ACC112 (cell line): ENCODE data around the gene MCFD2.
"Not testable (repeated sequence)": the region's sequence is repeated elsewhere in the genome, so short reads cannot be mapped to it uniquely, and the experiment has no call there.

Experiments used
- H2AFZ ChIP-seq: fragments of 200-600 bp; sonication (generic); one replicate; pipeline ENCODE4 v1.6.0; 2017; ENCODE audit warnings: antibody characterized with exemption, low read length; ENCODE audit not compliant: unreplicated experiment
- H3K27ac ChIP-seq: fragments of 200-600 bp; sonication (generic); 2 replicates; pipeline ENCODE4 v1.5.1; 2014; ENCODE audit warnings: low read depth, mild to moderate bottlenecking, antibody characterized with exemption, low read length, moderate library complexity
- H3K27me3 ChIP-seq: fragments of 200-600 bp; sonication (generic); 2 replicates; pipeline ENCODE4 v1.6.1; 2014; ENCODE audit warnings: mild to moderate bottlenecking, antibody characterized with exemption, low read length, moderate library complexity, mixed read lengths; ENCODE audit not compliant: insufficient read depth
- H3K36me3 ChIP-seq: fragments of 200-600 bp; sonication (generic); 2 replicates; pipeline ENCODE4 v1.6.1; 2016; ENCODE audit warnings: mild to moderate bottlenecking, antibody characterized with exemption, low read length, moderate library complexity, mixed read lengths; ENCODE audit not compliant: insufficient read depth
- H3K4me1 ChIP-seq: fragments of 200-600 bp; sonication (generic); one replicate; pipeline ENCODE4 v1.6.1; 2016; ENCODE audit warnings: low read length, mixed read lengths; ENCODE audit not compliant: insufficient read depth, unreplicated experiment, control insufficient read depth
- H3K4me3 ChIP-seq: fragments of 200-600 bp; sonication (generic); 2 replicates; pipeline ENCODE4 v1.5.1; 2014; ENCODE audit warnings: mild to moderate bottlenecking, low read depth, low read length
- H3K79me2 ChIP-seq: fragments of 200-600 bp; sonication (generic); one replicate; pipeline ENCODE4 v1.6.0; 2016; ENCODE audit warnings: low read length; ENCODE audit not compliant: control insufficient read depth, unreplicated experiment, insufficient read depth

The MCFD2 gene

DNA sequence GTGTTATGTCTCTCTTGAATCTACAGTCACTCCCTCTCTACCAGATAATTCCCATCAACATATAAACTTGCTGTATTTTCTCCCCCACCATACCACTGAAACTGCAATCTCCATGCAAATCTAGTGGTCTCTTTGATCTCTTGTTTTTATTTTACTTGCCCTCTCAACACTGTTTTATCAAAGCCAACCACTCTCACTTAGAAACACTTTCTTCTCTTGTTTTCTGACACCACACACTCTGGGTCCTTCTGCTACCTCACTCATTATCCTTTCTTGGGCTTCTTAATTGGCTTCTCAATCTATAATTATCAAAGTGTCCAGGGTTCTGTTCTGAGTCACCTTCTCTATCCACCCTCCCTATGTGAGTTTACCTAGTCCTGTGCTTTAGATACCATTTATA is 2.0 kb upstream of the MCFD2 start:
- Histone ChIP-seq H3K79me2 (peaks cover 54% of the 10 kb centered on the region), H3K36me3 (peaks cover 1% of the 10 kb centered on the region; the same call in 1 of the 2 replicates), H3K27me3 (no peaks in the 10 kb centered on the region), H3K4me1 (peaks cover 53% of the 10 kb centered on the region), H3K27ac (no peak overlapping the region), H3K4me3 (peak overlapping the region; percentile 85), H2AFZ (no peak overlapping the region)

DNA sequence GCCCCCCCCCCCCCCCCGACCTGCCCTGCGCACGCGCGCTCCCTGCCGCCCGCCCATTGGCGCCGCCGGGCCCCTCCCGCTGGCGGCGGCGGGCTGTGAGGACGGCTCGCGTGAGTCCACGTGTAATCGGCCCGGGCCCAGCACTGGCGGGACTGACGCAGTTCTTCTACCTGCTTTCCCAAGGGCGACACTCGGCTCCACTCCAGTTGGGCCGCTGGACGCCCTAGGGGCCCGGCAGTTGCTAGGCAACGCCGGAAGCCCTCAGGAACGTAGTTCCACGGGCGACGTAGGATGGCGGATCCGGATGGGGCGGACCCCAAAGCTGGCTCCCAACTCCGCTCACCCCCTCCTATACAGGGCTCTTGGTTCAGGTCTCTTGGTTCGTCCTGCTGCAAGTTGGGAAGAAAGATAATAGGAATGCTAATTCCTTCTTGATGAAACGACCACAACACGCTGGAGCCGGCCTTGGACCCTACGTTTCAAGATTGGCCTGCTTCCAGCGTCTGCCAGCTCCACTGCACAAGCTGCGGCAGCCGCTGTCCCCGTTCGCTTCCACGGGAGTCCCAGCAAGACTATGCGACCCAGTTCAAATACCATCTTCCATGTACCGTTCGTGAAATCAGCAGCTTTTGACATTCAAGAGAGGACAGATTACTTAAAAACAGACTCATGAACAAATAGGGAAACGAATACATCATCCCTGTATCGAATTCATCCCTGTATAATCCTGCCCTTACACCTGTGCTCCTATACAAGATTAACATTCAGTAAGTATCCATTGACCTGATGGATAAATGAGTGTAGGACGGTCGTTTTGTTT is 415 bp upstream of the MCFD2 start:
- Histone ChIP-seq H3K27me3 (no peaks in the 10 kb centered on the region), H3K27ac (peak overlapping the region; percentile 90), H3K79me2 (peaks cover 64% of the 10 kb centered on the region), H2AFZ (peak overlapping the region; percentile 2), H3K4me1 (peaks cover 42% of the 10 kb centered on the region), H3K36me3 (peaks cover 6% of the 10 kb centered on the region; the same call in 1 of the 2 replicates), H3K4me3 (peak overlapping the region; percentile 85)

DNA sequence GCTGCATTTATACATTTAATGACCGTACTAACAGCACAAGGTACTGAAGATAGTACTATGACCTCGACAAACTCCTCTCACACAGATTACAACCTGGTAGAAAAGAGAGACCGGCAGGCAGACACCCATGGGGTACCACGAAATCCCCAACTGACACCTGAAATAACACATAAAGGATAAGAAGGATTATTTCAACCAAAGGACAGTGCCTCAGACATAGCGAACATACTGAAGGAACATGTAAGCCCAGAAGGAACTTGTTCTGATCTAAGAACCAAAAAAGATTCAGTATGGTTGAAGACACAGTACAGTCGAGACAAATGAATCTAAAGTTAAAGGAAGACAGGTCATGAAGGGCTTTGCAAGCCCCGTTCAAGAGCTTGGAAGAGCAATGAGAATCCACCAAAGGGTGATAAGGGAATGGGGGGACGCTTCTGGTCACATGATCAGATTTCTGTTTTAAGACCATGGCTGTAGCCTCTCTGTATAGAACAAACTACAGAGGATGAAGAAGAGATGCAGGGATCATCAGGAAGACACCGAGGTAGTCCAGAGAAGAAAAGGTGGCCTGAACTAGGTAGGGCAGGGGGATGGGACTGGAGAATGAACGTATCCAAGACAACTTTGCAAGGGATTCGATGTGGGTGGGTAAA is 902 bp downstream of the MCFD2 start:
- peaks cover 49% of the 10 kb centered on the region for H3K4me1 ChIP-seq
- H3K4me3 ChIP-seq, result peak overlapping the region; percentile 85
- H3K27ac ChIP-seq, result peak overlapping the region; percentile 90
- peaks cover 10% of the 10 kb centered on the region; the same call in 1 of the 2 replicates for H3K36me3 ChIP-seq
- H3K27me3 ChIP-seq, result no peaks in the 10 kb centered on the region
- no peak overlapping the region for H2AFZ ChIP-seq
- H3K79me2 ChIP-seq, result peaks cover 75% of the 10 kb centered on the region

- H3K36me3 ChIP-seq, result peaks cover 13% of the 10 kb centered on the region; the same call in 1 of the 2 replicates
- H3K27me3 ChIP-seq, result no peaks in the 10 kb centered on the region
- peak overlapping the region; percentile 90 for H3K27ac ChIP-seq
- H3K4me1 ChIP-seq, result peaks cover 55% of the 10 kb centered on the region
- H3K79me2 ChIP-seq, result peaks cover 82% of the 10 kb centered on the region
- no peak overlapping the region for H2AFZ ChIP-seq
- H3K4me3 ChIP-seq, result peak overlapping the region; percentile 85
Measured at GRCh38 chr2:46913471-46914381, 1.9 kb downstream of the MCFD2 start.

DNA sequence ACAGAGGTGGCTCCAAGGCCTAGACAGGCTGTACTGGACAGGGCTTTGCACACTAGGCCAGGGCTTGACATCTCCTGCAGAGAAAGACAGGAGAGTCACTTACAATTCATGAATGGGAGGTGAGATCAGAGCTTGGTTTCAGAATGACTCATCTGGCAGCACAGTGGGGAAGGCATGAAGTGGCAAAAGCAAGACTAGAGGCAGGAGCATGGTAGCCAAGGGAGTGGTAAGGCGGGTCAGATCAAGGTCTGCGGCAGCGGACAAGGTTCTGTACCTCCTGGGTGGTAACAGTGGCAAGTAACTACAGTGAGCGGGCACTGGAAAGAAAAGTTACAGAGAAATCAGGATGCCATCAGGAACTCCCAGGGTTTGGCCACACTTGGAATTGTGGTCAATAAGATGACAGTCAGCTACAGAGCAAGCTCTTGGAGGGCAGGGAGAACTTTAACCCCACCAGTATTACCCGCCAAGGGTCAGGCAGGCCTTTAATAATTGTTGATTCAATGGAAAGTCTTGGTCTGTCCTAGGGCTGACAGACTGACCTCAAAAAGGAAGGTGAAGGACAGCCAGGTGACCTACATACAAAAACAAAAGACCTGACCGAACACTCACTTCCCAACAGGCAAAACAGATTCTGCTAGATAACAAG is 5.7 kb downstream of the MCFD2 start:
- no peak overlapping the region for H2AFZ ChIP-seq
- peaks cover 84% of the 10 kb centered on the region for H3K79me2 ChIP-seq
- H3K27ac ChIP-seq, result peak overlapping the region; percentile 70
- H3K4me3 ChIP-seq, result no peak overlapping the region
- peaks cover 38% of the 10 kb centered on the region for H3K4me1 ChIP-seq
- no peaks in the 10 kb centered on the region for H3K27me3 ChIP-seq
- peaks cover 48% of the 10 kb centered on the region for H3K36me3 ChIP-seq

DNA sequence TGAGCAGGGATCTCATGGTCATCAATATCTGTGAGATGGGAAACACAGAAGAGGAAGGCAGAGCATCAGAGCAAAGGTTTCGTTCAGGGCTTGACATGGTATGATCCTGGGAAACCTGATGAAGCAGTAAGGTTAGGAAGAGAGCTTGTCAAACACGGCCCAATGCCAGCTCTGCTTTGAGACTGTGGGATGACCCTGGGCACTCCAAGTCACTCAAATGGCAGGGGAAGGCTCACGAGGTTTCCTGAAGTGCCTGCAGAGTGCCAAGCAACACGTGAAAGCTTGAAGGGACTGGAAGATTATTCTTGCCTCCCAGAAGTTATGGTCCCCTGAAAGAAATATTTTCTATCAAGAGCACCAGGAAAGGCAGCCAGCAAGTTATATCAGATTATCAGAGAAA is 6.5 kb downstream of the MCFD2 start:
- Histone ChIP-seq H3K4me3 (no peak overlapping the region), H3K27me3 (no peaks in the 10 kb centered on the region), H2AFZ (no peak overlapping the region), H3K36me3 (peaks cover 48% of the 10 kb centered on the region), H3K79me2 (peaks cover 77% of the 10 kb centered on the region), H3K27ac (peak overlapping the region; percentile 32; the same call in 1 of the 2 replicates), H3K4me1 (peaks cover 38% of the 10 kb centered on the region)

DNA sequence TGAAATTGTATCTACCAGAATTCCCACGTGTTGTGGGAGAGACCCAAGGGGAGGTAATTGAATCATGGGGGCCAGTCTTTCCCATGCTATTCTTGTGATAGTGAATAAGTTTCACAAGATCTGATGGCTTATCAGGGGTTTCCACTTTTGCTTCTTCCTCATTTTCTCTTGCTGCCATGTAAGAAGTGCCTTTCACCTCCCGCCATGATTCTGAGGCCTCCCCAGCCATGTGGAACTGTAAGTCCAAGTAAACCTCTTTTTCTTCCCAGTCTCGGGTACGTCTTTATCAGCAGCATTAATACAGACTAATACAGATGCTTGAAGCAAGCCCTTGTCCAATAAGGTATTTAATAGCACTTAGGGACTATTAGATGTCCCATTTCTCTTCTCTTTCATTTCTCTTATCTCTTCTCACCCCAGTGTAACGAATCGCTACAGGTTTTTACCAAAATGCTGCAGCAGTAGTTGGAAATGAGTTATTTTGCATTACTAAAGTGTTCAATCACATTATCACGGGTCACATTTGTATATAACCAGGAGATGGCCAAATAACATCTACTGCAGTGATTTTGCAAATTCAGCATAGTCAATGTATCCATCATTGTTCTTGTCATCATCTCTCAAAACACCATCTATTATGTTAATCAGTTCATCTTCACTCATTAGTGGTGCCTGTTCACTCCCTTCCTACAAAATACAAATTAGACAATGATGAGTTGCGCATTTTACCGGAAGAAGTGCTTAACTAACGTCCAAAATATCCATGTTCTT is 10.5 kb downstream of the MCFD2 start:
- peaks cover 40% of the 10 kb centered on the region for H3K79me2 ChIP-seq
- H3K4me1 ChIP-seq, result peaks cover 13% of the 10 kb centered on the region
- H3K36me3 ChIP-seq, result peaks cover 39% of the 10 kb centered on the region
- H3K27ac ChIP-seq, H2AFZ ChIP-seq, H3K27me3 ChIP-seq, H3K4me3 ChIP-seq: not testable (repeated sequence)

DNA sequence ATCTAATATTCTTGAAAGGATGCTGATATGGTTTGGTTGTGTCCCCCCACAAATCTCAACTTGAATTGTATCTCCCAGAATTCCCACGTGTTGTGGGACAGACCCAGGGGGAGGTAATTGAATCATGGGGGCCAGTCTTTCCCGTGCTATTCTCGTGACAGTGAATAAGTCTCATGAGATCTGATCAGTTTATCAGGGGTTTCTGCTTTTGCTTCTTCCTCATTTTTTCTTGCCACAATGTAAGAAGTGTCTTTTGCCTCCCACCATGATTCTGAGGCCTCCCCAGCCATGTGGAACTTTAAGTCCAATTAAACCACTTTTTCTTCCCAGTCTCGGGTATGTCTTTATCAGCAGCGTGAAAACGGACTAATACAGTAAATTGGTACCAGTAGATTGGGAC is 12.6 kb downstream of the MCFD2 start:
- H3K27ac ChIP-seq, H3K4me3 ChIP-seq, H3K4me1 ChIP-seq, H2AFZ ChIP-seq, H3K27me3 ChIP-seq: not testable (repeated sequence)
- Histone ChIP-seq H3K36me3 (peaks cover 28% of the 10 kb centered on the region), H3K79me2 (peaks cover 19% of the 10 kb centered on the region)

- Histone ChIP-seq H3K4me1 (no peaks in the 10 kb centered on the region), H2AFZ (no peak overlapping the region), H3K4me3 (no peak overlapping the region), H3K27ac (no peak overlapping the region), H3K36me3 (peaks cover 22% of the 10 kb centered on the region), H3K27me3 (no peaks in the 10 kb centered on the region), H3K79me2 (peaks cover 13% of the 10 kb centered on the region)
Measured at GRCh38 chr2:46902465-46902864, 13.1 kb downstream of the MCFD2 start.
